ENCODE data around the gene PARD3B.

Gene PARD3B

DNA sequence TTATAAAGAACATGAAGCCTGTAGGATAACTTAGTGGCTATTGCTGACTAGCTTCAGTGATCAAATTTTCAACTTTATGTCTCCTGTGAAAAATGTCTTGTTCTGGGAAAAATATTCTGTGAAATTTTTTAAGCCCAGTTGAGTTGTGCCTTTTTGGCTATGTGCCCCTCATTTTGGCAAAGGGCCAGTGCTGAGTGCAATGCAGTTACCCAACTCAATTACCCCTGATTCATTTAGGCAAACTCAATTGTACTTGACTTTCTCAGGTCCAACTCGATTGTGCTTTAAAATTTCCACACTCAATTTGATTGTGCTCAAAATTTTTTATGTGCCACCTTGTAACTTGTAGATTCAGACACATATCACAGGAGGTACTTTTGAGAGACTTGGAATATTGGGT is 588.3 kb downstream of the PARD3B start:
- TF ChIP-seq GATA1 (IDR thresholded peaks at IDR 0.05; ENCODE audit: low read depth, low read length) (no peak), POLR2A (IDR thresholded peaks at IDR 0.05; ENCODE audit: low read length) (no peak)
- DNase-seq, result no peak

GRCh38 chr2:205138735-205139134 is 593.5 kb downstream of the PARD3B start:
- no peak for DNase-seq

DNA sequence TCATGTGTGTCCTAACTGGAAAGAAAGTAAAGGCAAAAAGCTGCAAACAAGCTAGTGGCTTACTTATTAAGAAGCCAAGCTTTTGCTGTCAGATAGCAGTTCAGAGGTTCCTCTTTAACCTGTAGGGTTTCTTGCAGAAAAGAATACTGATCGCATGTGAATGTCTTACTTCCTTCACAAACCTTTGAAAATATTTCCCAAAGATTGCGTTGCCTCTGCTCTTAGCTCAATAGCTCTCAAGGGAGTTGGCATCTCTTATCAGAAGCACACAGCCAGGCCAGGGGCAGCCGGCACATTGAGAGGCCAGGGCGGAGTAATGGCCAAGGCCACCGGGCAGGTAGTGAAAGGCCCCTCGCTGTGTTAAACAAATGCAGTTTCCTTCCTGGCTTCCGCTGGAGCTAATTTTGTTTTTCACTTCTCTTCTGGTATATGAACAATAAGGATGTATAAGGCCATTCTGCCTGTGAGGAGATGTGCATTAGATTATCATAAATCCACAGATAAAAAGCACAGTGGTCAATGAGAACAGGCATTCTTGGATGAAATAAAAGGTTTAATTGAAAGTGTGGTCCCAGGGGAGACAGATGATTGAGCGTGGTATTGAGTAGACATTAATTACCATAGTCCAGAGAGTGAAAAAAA is 594.7 kb downstream of the PARD3B start:
- peak; percentile 76 for DNase-seq
- TF ChIP-seq POLR2A (IDR thresholded peaks at IDR 0.05; ENCODE audit: low read length) (no peak), GATA1 (IDR thresholded peaks at IDR 0.05; ENCODE audit: low read depth, low read length) (no peak)

More at GRCh38 chr2:205138735-205139134, 593.5 kb downstream of the PARD3B start:
- no peak for TF ChIP-seq GATA1 (IDR thresholded peaks at IDR 0.05; ENCODE audit: low read depth, low read length)
- no peak for TF ChIP-seq POLR2A (IDR thresholded peaks at IDR 0.05; ENCODE audit: low read length)

GRCh38 chr2:205141381-205141780 is 596.1 kb downstream of the PARD3B start:
- DNase-seq, result no peak

GRCh38 chr2:205145888-205146287 is 600.6 kb downstream of the PARD3B start:
- no peak for TF ChIP-seq POLR2A (IDR thresholded peaks at IDR 0.05; ENCODE audit: low read length)
- TF ChIP-seq GATA1 (IDR thresholded peaks at IDR 0.05; ENCODE audit: low read depth, low read length), result no peak

More at GRCh38 chr2:205141381-205141780, 596.1 kb downstream of the PARD3B start:
- TF ChIP-seq POLR2A (IDR thresholded peaks at IDR 0.05; ENCODE audit: low read length) (no peak), GATA1 (IDR thresholded peaks at IDR 0.05; ENCODE audit: low read depth, low read length) (no peak)

GRCh38 chr2:205148755-205149154 is 603.5 kb downstream of the PARD3B start:
- no peak for DNase-seq

More at GRCh38 chr2:205145888-205146287, 600.6 kb downstream of the PARD3B start:
- DNase-seq, result no peak

DNA sequence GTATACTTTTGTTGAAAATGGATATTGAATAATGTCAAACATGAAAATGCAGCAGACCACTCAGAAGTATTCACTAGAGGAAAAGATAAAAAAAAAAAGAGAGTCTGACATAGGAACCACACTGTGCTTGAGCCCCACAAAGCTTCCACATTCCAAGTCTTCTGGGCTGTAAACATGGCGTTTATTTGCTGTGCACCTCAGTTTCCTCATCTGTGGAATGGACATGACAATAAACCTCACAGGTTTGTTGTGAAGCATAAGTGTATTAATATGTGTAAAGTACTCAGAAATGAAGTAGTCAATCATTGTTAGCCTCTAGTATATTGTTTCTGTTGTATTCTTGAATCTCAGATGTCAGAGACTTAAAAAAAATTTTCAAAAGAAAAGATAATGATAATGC is 611.2 kb downstream of the PARD3B start:
- TF ChIP-seq POLR2A (IDR thresholded peaks at IDR 0.05; ENCODE audit: low read length) (no peak), GATA1 (IDR thresholded peaks at IDR 0.05; ENCODE audit: low read depth, low read length) (no peak)
- DNase-seq, result no peak

More at GRCh38 chr2:205148755-205149154, 603.5 kb downstream of the PARD3B start:
- TF ChIP-seq GATA1 (IDR thresholded peaks at IDR 0.05; ENCODE audit: low read depth, low read length) (no peak), POLR2A (IDR thresholded peaks at IDR 0.05; ENCODE audit: low read length) (no peak)

GRCh38 chr2:205158404-205158803 is 613.1 kb downstream of the PARD3B start:
- TF ChIP-seq POLR2A (IDR thresholded peaks at IDR 0.05; ENCODE audit: low read length), result no peak
- no peak for TF ChIP-seq GATA1 (IDR thresholded peaks at IDR 0.05; ENCODE audit: low read depth, low read length)
- no peak for DNase-seq

- no peak for DNase-seq
- TF ChIP-seq GATA1 (IDR thresholded peaks at IDR 0.05; ENCODE audit: low read depth, low read length) (no peak), POLR2A (IDR thresholded peaks at IDR 0.05; ENCODE audit: low read length) (no peak)
These were observed 616.0 kb downstream of the PARD3B start for GRCh38 chr2:205161156-205161839.

GRCh38 chr2:205166745-205167144 is 621.5 kb downstream of the PARD3B start:
- DNase-seq, result no peak
- TF ChIP-seq GATA1 (IDR thresholded peaks at IDR 0.05; ENCODE audit: low read depth, low read length), result no peak
- no peak for TF ChIP-seq POLR2A (IDR thresholded peaks at IDR 0.05; ENCODE audit: low read length)

DNA sequence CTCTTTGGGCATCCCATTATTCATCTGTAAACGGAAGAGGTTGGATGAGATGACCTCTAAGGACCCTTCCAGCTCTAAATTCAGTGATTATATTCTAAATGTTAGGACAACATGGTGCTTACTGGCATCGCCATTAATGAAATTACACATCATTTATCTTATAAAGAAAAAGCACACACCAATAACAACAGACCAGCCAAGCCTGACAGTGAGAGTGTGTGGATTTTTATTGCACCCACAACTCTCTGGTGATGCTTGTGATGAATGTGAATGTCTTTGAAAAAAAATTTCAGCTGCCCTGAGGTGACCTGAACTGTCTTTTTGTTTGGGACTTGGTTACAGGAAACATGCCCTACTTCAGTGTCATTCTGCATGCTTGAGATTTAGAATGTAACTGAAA is 623.7 kb downstream of the PARD3B start:
- DNase-seq, result no peak
- no peak for TF ChIP-seq POLR2A (IDR thresholded peaks at IDR 0.05; ENCODE audit: low read length)
- no peak for TF ChIP-seq GATA1 (IDR thresholded peaks at IDR 0.05; ENCODE audit: low read depth, low read length)

- TF ChIP-seq GATA1 (IDR thresholded peaks at IDR 0.05; ENCODE audit: low read depth, low read length) (no peak), POLR2A (IDR thresholded peaks at IDR 0.05; ENCODE audit: low read length) (no peak)
- DNase-seq, result no peak
These were observed 624.2 kb downstream of the PARD3B start for GRCh38 chr2:205169464-205169863.

GRCh38 chr2:205170399-205170798 is 625.1 kb downstream of the PARD3B start:
- no peak for TF ChIP-seq POLR2A (IDR thresholded peaks at IDR 0.05; ENCODE audit: low read length)
- no peak for TF ChIP-seq GATA1 (IDR thresholded peaks at IDR 0.05; ENCODE audit: low read depth, low read length)
- no peak for DNase-seq

GRCh38 chr2:205171261-205171940 is 626.1 kb downstream of the PARD3B start:
- TF ChIP-seq POLR2A (IDR thresholded peaks at IDR 0.05; ENCODE audit: low read length) (no peak), GATA1 (IDR thresholded peaks at IDR 0.05; ENCODE audit: low read depth, low read length) (no peak)
- no peak for DNase-seq

Data from erythroblast (primary cell).